ENCODE data around the gene MAGEA3. TPM values are rescaled to one million over a fixed set of nuclear protein-coding genes. Genes with fewer than 3 reads are reported as not detected.
"Not testable (repeated sequence)": the region's sequence is repeated elsewhere in the genome, so short reads cannot be mapped to it uniquely, and the experiment has no call there.

Gene MAGEA3
- not detected for total RNA-seq

DNA sequence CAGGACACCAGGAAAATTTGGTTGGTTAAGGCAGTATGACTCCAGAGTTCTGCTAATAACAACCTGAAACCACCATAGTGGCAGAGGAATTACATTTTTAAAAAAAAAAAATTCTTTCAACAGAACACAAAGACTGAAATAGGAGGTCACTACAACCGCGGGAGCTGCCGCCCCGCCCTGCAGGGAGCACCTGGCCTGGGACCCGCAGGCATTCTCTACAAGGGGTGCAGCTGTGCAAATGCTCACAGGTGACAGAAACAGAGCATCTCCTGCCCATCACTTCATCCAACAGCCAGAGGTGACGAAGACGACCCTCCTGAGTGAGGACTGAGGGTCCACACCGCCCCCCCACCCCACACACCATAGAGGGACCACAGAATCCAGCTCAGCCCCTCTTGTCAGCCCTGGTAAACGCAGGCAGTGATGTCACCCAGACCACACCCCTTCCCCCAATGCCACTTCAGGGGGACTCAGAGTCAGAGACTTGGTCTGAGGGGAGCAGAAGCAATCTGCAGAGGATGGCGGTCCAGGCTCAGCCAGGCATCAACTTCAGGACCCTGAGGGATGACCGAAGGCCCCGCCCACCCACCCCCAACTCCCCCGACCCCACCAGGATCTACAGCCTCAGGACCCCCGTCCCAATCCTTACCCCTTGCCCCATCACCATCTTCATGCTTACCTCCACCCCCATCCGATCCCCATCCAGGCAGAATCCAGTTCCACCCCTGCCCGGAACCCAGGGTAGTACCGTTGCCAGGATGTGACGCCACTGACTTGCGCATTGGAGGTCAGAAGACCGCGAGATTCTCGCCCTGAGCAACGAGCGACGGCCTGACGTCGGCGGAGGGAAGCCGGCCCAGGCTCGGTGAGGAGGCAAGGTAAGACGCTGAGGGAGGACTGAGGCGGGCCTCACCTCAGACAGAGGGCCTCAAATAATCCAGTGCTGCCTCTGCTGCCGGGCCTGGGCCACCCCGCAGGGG is at the start of gene MAGEA3:
MAGEA3 (plus strand) TSS at position 843 of the 980 bp plus-strand sequence. CDS start 2,039 bp downstream, outside the sequence.
- not testable (repeated sequence) for H3K4me3 Mint-ChIP-seq; DNase-seq; H3K27ac Mint-ChIP-seq; H3K9me3 Mint-ChIP-seq; H3K27me3 Mint-ChIP-seq (ENCODE audit: low read depth); ATAC-seq (replicated peaks in 1 of 2); H3K4me1 Mint-ChIP-seq (ENCODE audit: low read depth); H3K36me3 Mint-ChIP-seq (ENCODE audit: insufficient read depth in 2 of 2)

DNA sequence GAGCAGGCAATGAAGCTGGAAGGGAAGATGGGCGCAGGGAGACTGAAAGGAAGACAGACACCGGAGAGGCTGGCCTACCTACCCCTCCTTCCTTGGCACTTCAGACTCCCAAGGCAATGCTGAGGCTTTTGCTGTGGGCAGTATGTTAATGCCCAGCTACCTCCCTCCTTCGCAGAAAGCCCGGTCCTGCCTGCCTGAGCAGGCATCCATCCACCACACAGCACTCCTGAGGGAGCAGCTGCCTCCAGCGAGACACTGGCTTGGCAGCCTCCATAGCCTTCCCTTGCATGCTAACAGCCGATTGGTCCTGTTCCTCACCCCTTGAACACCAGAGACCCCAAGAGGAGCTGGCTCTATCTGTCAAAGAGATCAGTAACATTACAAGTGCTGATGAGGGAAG is 46.5 kb upstream of the MAGEA3 start:
- no peaks in the 10 kb centered on the region for H3K36me3 Mint-ChIP-seq (ENCODE audit: insufficient read depth in 2 of 2)
- no peaks in the 10 kb centered on the region for H3K9me3 Mint-ChIP-seq
- no peak overlapping the region for H3K27ac Mint-ChIP-seq
- no peak overlapping the region for H3K4me3 Mint-ChIP-seq
- no peak for DNase-seq
- ATAC-seq (replicated peaks in 1 of 2), result no peak
- peaks cover 47% of the 10 kb centered on the region for H3K27me3 Mint-ChIP-seq (ENCODE audit: low read depth)
- no peaks in the 10 kb centered on the region for H3K4me1 Mint-ChIP-seq (ENCODE audit: low read depth)

DNA sequence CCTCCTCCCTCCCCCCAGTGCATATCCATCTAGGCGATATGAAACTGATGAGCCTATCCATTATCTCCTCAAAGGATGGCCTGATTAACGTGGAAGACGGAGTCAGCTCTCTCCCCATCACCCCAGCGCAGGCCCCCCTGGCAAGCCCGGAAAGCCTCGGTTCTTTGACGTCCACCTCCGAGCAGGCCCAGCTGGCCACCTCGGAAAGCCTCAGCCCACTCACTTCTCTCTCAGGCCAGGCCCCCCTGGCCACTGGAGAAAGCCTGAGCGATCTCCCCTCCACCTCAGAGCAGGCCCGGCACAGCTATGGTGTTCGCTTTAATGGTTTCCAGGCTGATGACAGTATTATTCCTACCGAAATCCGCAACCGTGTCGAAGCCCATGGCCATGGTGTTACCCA is 46.1 kb upstream of the MAGEA3 start:
- DNase-seq (no peak), ATAC-seq (replicated peaks in 1 of 2) (no peak)
- Mint-ChIP-seq H3K4me1 (ENCODE audit: low read depth) (no peaks in the 10 kb centered on the region), H3K27ac (no peak overlapping the region), H3K27me3 (ENCODE audit: low read depth) (peaks cover 48% of the 10 kb centered on the region), H3K4me3 (no peak overlapping the region), H3K9me3 (no peaks in the 10 kb centered on the region), H3K36me3 (ENCODE audit: insufficient read depth in 2 of 2) (no peaks in the 10 kb centered on the region)

DNA sequence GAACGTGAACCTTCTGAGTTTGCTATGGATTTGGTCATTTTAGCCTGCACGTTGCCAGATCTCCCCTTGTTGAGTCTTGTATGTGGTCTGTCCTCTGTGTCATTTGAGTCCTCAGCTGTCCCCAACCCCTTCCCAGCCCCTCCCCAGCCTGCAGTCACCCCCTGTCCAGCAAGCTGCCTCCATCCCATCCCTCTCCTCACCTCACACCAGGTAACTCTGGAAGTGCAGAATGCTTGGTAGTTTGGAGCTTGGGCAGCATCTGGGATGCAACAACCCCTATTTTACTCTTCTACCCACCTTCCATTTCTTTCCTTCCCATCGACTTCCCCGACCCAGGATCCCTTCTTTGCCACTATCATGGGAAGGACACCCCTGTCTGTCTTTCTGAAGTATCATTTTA is 42.5 kb upstream of the MAGEA3 start:
- ATAC-seq (replicated peaks in 1 of 2), result no peak
- Mint-ChIP-seq H3K9me3 (no peaks in the 10 kb centered on the region), H3K4me1 (ENCODE audit: low read depth) (no peaks in the 10 kb centered on the region), H3K27me3 (ENCODE audit: low read depth) (peaks cover 44% of the 10 kb centered on the region), H3K36me3 (ENCODE audit: insufficient read depth in 2 of 2) (no peaks in the 10 kb centered on the region), H3K27ac (no peak overlapping the region), H3K4me3 (no peak overlapping the region)
- no peak for DNase-seq

DNA sequence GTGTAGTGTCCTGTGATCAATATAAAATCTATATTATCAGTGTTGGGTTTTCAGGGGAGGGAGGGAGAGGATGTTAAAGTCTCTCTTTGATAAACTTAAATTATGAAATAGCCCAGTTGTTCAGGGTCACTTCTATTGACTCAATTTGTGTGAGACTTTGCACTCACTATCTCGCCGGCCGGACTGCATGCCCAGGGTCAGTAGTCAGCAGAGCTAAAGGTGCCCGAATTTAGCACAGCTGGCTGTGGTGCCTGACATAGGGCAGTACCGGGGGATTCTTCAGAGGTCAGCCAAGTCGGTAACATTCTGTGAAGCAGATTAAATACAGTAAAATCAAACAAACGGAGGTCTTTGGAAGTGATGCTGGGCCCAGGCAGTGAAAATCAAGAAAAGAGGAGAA is 41.7 kb upstream of the MAGEA3 start:
- DNase-seq (no peak), ATAC-seq (replicated peaks in 1 of 2) (no peak)
- Mint-ChIP-seq H3K36me3 (ENCODE audit: insufficient read depth in 2 of 2) (no peaks in the 10 kb centered on the region), H3K27ac (no peak overlapping the region), H3K9me3 (no peaks in the 10 kb centered on the region), H3K27me3 (ENCODE audit: low read depth) (peaks cover 44% of the 10 kb centered on the region), H3K4me3 (no peak overlapping the region), H3K4me1 (ENCODE audit: low read depth) (no peaks in the 10 kb centered on the region)

- Mint-ChIP-seq H3K27me3 (ENCODE audit: low read depth) (peaks cover 44% of the 10 kb centered on the region), H3K27ac (no peak overlapping the region), H3K9me3 (no peaks in the 10 kb centered on the region), H3K4me1 (ENCODE audit: low read depth) (no peaks in the 10 kb centered on the region), H3K36me3 (ENCODE audit: insufficient read depth in 2 of 2) (no peaks in the 10 kb centered on the region), H3K4me3 (no peak overlapping the region)
- DNase-seq, result no peak
- no peak for ATAC-seq (replicated peaks in 1 of 2)
Measured at GRCh38 chrX:152658302-152658701, 40.3 kb upstream of the MAGEA3 start.

GRCh38 chrX:152663086-152663485 is 35.5 kb upstream of the MAGEA3 start:
- H3K27ac Mint-ChIP-seq, result no peak overlapping the region
- peaks cover 5 to 14% of the 10 kb centered on the region in 2 donors for H3K9me3 Mint-ChIP-seq
- H3K4me3 Mint-ChIP-seq, result no peak overlapping the region
- peaks cover 0 to 1% of the 10 kb centered on the region in 2 donors for H3K36me3 Mint-ChIP-seq (ENCODE audit: insufficient read depth in 2 of 2)
- H3K4me1 Mint-ChIP-seq (ENCODE audit: low read depth), result no peaks in the 10 kb centered on the region
- DNase-seq, result no peak
- no peak for ATAC-seq (replicated peaks in 1 of 2)
- H3K27me3 Mint-ChIP-seq (ENCODE audit: low read depth), result peaks cover 48% of the 10 kb centered on the region

DNA sequence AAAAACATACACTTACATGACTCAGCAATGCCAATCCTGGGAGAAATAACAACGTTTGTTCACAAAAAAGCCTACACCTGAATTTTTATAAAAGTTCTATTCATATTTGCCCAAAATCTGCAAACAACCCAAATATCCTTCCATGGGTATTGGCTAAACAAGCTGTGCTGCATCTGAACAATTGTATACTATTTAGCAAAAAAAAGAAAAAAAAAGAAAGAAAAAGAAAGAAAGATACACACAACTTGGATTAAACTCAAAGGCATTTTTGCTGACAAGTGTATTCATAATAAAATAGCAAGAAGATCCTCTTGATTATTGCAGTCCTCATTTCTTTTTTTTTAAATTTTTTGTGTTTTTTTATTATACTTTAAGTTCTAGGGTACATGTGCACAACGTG is 24.5 kb upstream of the MAGEA3 start:
- H3K36me3 Mint-ChIP-seq (ENCODE audit: insufficient read depth in 2 of 2), result peaks cover 0 to 1% of the 10 kb centered on the region in 2 donors

GRCh38 chrX:152674652-152675051 is 23.9 kb upstream of the MAGEA3 start:
- not testable (repeated sequence) for H3K27ac Mint-ChIP-seq; H3K9me3 Mint-ChIP-seq; H3K36me3 Mint-ChIP-seq (ENCODE audit: insufficient read depth in 2 of 2); ATAC-seq (replicated peaks in 1 of 2); H3K4me1 Mint-ChIP-seq (ENCODE audit: low read depth); DNase-seq; H3K4me3 Mint-ChIP-seq
- peaks cover 23% of the 10 kb centered on the region for H3K27me3 Mint-ChIP-seq (ENCODE audit: low read depth)

More for the DNA sequence above, 24.5 kb upstream of the MAGEA3 start:
- DNase-seq, result no peak
- Mint-ChIP-seq H3K27ac (no peak overlapping the region), H3K27me3 (ENCODE audit: low read depth) (peaks cover 28% of the 10 kb centered on the region), H3K4me1 (ENCODE audit: low read depth) (no peaks in the 10 kb centered on the region), H3K9me3 (no peaks in the 10 kb centered on the region), H3K4me3 (no peak overlapping the region)
- no peak for ATAC-seq (replicated peaks in 1 of 2)

DNA sequence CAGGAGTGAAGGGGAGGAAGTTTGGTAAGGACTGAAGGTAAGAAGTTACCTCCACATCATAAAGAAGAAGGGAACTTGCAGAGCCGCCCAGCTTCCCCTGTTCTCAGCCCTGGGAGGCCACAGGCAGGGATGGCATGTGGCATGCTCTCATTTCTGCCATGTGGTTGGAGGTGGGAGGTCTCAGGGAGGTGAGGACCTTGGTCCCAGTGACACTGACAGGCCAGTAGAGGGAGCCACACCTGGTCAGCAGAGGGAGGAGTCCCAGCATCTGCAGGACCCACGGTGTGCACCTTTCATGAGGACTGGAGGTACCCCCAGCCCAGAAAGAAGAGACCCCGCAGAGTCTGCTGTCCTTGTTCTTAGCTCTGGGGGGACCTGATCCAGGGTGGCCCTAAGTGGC is 17.6 kb upstream of the MAGEA3 start:
- H3K36me3 Mint-ChIP-seq (ENCODE audit: insufficient read depth in 2 of 2); H3K9me3 Mint-ChIP-seq; H3K27ac Mint-ChIP-seq; H3K27me3 Mint-ChIP-seq (ENCODE audit: low read depth); DNase-seq; H3K4me1 Mint-ChIP-seq (ENCODE audit: low read depth); H3K4me3 Mint-ChIP-seq: not testable (repeated sequence)
- peak; percentile 37 to 53 for ATAC-seq (replicated peaks in 1 of 2)

- H3K9me3 Mint-ChIP-seq; H3K36me3 Mint-ChIP-seq (ENCODE audit: insufficient read depth in 2 of 2); H3K27me3 Mint-ChIP-seq (ENCODE audit: low read depth); DNase-seq; ATAC-seq (replicated peaks in 1 of 2); H3K4me1 Mint-ChIP-seq (ENCODE audit: low read depth); H3K4me3 Mint-ChIP-seq; H3K27ac Mint-ChIP-seq: not testable (repeated sequence)
Measured at GRCh38 chrX:152700390-152700789, 1.8 kb downstream of the MAGEA3 start.

DNA sequence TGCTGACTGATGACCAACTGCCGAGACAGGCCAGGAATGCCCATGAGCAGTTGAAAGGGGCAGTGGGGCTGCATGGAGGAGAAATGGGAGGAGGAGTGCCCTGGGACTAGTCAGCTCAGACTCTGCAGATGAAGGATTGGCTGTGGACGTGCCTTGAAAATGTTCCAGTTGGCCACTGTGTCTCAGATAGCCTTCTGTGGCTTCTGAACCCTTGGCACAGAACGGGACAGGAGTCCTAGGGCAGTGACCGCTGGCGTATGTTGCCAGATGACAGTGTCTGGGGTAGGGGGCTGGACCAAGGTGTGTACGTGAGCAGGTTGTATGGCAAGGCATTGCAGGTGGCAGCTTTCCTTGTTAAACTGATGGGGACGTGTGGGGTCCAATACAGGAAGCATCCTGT is 7.9 kb downstream of the MAGEA3 start:
- not testable (repeated sequence) for H3K27me3 Mint-ChIP-seq (ENCODE audit: low read depth); H3K36me3 Mint-ChIP-seq (ENCODE audit: insufficient read depth in 2 of 2); H3K4me3 Mint-ChIP-seq; H3K9me3 Mint-ChIP-seq; H3K27ac Mint-ChIP-seq; ATAC-seq (replicated peaks in 1 of 2); H3K4me1 Mint-ChIP-seq (ENCODE audit: low read depth); DNase-seq

DNA sequence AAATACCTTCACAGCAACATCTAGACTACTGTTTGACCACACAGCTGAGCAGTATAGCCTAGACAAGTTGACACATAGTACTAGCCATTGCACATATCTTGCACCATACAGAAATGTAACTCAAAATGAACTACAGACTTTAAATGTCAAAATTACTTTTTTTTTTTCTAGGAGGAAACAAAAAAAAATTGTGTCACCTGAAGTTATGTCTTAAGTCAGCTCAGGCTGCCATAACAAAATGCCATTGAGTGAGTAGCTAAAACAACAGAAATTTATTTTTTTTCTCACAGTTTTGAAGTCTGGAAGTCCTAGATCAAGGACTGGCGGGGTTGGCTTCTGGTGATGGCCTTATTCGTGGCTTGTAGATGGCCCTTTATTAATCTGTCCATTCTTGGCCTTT is 10.6 kb downstream of the MAGEA3 start, which contains the start of gene CSAG2:
CSAG2 (minus strand) TSS at position 101 of the 400 bp plus-strand sequence. CDS start 161 bp downstream, outside the sequence.
- ATAC-seq (replicated peaks in 1 of 2); H3K4me1 Mint-ChIP-seq (ENCODE audit: low read depth); H3K9me3 Mint-ChIP-seq: not testable (repeated sequence)

More for the DNA sequence above, 10.6 kb downstream of the MAGEA3 start, which contains the start of gene CSAG2:
- not testable (repeated sequence) for H3K4me3 Mint-ChIP-seq; H3K27me3 Mint-ChIP-seq (ENCODE audit: low read depth); H3K36me3 Mint-ChIP-seq (ENCODE audit: insufficient read depth in 2 of 2); DNase-seq; H3K27ac Mint-ChIP-seq

All from activated T-cell treated with anti-CD3 and anti-CD28 coated beads, Interleukin-2, amount 50 U/mL, for 72 hours (primary cell).